HEK293 (cell line): ENCODE measurements around the gene CCDC30.

Source experiments
- ZSCAN30 ChIP-seq: fragments of 450-650 bp; IDR thresholded peaks from 2 replicates; pipeline ENCODE4 v1.5.1; 2018; ENCODE audit warnings: missing biosample characterization, mild to moderate bottlenecking, missing genetic modification characterization, moderate library complexity
- TF ChIP-seq, protein P1 (sequence below): fragments of 450-650 bp; formaldehyde crosslinking; IDR thresholded peaks from 2 replicates; pipeline ENCODE4 v1.5.1; 2016; ENCODE audit warnings: missing biosample characterization, missing genetic modification characterization, low read depth

- no peak for TF ChIP-seq ZSCAN30 (tag by site-specific recombination)
- TF ChIP-seq, protein P1, sequence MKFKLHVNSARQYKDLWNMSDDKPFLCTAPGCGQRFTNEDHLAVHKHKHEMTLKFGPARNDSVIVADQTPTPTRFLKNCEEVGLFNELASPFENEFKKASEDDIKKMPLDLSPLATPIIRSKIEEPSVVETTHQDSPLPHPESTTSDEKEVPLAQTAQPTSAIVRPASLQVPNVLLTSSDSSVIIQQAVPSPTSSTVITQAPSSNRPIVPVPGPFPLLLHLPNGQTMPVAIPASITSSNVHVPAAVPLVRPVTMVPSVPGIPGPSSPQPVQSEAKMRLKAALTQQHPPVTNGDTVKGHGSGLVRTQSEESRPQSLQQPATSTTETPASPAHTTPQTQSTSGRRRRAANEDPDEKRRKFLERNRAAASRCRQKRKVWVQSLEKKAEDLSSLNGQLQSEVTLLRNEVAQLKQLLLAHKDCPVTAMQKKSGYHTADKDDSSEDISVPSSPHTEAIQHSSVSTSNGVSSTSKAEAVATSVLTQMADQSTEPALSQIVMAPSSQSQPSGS, result no peak
Measured at GRCh38 chr1:42422737-42423136, 40.3 kb upstream of the CCDC30 start.
